GM12891 (cell line): Measurements from ENCODE around the gene TAS2R39.

Source experiments
- DNase-seq: peaks from one replicate; pipeline ENCODE4 v3.0.0; 2011; ENCODE audit warnings: low spot score; ENCODE audit not compliant: insufficient read length
- FAIRE-seq: peaks from 2 replicates; lab custom pipeline; 2011; peaks lifted over from hg19 to GRCh38; lab: Jason Lieb, UNC
- PAX5 ChIP-seq: IDR thresholded peaks from 2 replicates; pipeline ENCODE4 v1.6.1; 2011; ENCODE audit warnings: low read length, moderate library complexity, mild to moderate bottlenecking; ENCODE audit not compliant: insufficient read depth, severe bottlenecking
- POLR2A ChIP-seq: IDR thresholded peaks from 2 replicates; pipeline ENCODE4 v1.6.1; 2011; ENCODE audit warnings: low read depth, low read length, control low read depth
- POLR2AphosphoS5 ChIP-seq: IDR thresholded peaks from 2 replicates; pipeline ENCODE4 v1.6.1; 2011; ENCODE audit warnings: low read depth, low read length, control low read depth
- POU2F2 ChIP-seq: IDR thresholded peaks from 2 replicates; pipeline ENCODE4 v1.6.1; 2011; ENCODE audit warnings: low read depth, mild to moderate bottlenecking, control low read depth, low read length, moderate library complexity
- SPI1 ChIP-seq: IDR thresholded peaks from 2 replicates; pipeline ENCODE4 v1.6.1; 2011; ENCODE audit warnings: low read depth, low read length, control low read depth
- TAF1 ChIP-seq: IDR thresholded peaks from 2 replicates; pipeline ENCODE4 v1.6.1; 2011; ENCODE audit warnings: low read depth, low read length, control low read depth

The TAS2R39 gene

DNA sequence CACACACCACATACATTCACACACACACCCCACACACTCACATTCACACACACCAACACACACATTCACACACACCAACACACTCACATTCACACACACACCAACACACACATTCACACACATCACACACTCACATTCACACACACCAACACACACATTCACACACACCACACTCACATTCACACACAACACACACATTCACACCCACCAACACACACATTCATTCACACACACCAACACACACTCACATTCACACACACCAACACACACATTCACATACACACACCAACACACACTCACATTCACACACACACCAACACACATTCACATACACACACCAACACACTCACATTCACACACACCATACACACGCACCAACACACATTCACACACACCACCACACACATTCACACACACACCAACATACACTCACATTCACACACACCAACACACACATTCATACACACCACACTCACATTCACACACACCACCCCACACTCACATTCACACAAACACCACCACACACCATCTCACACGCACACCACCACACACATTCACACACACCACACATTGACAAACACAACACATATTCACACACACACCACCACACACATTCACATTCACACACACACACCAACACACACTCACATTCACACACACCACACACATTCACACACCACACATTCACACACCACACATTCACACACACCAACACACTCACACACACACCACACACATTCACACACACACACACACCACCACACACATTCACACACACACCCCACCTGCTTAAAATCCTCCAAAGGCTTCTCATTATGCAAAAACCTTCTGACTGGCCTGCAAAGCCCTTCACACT, 47.6 kb downstream of the TAS2R39 start:
- FAIRE-seq (peak; percentile 72), DNase-seq (no peak)
- TF ChIP-seq POLR2AphosphoS5 (no peak), POLR2A (no peak), POU2F2 (no peak), TAF1 (no peak), SPI1 (no peak), PAX5 (no peak)
